ENCODE measurements around the gene CLIP3.
"Not testable (repeated sequence)": the region's sequence is repeated elsewhere in the genome, so short reads cannot be mapped to it uniquely, and the experiment has no call there.

DNA sequence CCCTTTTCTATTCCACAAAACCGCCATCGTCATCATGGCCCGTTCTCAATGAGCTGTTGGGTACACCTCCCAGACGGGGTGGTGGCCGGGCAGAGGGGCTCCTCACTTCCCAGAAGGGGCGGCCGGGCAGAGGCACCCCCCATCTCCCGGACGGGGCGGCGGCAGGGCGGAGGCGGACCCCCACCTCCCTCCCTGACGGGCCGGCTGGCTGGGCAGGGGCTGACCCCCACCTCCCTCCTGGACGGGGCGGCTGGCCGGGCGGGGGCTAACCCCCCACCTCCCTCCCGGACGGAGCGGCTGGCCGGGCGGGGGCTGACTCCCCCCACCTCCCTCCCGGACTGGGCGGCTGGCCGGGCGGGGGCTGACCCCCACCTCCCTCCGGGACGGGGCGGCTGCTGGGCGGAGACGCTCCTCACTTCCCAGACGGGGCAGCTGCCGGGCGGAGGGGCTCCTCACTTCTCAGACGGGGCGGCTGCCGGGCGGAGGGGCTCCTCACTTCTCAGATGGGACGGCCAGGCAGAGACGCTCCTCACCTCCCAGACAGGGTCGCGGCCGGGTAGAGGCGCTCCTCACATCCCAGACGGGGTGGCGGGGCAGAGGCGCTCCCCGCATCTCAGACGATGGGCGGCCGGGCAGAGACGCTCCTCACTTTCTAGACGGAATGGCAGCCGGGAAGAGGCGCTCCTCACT is 36.3 kb upstream of the CLIP3 start:
- TF ChIP-seq, protein P1, sequence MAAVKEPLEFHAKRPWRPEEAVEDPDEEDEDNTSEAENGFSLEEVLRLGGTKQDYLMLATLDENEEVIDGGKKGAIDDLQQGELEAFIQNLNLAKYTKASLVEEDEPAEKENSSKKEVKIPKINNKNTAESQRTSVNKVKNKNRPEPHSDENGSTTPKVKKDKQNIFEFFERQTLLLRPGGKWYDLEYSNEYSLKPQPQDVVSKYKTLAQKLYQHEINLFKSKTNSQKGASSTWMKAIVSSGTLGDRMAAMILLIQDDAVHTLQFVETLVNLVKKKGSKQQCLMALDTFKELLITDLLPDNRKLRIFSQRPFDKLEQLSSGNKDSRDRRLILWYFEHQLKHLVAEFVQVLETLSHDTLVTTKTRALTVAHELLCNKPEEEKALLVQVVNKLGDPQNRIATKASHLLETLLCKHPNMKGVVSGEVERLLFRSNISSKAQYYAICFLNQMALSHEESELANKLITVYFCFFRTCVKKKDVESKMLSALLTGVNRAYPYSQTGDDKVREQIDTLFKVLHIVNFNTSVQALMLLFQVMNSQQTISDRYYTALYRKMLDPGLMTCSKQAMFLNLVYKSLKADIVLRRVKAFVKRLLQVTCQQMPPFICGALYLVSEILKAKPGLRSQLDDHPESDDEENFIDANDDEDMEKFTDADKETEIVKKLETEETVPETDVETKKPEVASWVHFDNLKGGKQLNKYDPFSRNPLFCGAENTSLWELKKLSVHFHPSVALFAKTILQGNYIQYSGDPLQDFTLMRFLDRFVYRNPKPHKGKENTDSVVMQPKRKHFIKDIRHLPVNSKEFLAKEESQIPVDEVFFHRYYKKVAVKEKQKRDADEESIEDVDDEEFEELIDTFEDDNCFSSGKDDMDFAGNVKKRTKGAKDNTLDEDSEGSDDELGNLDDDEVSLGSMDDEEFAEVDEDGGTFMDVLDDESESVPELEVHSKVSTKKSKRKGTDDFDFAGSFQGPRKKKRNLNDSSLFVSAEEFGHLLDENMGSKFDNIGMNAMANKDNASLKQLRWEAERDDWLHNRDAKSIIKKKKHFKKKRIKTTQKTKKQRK (IDR thresholded peaks at IDR 0.05; ENCODE audit: low read length) = not testable (repeated sequence)
- TF ChIP-seq MED8 (CRISPR knock-in tag; IDR thresholded peaks at IDR 0.05; ENCODE audit: insufficient replicate concordance) = not testable (repeated sequence)

Measured in HepG2 (cell line).